HG02571 (cell line): ENCODE results near the gene FPR1.

Experiments
- ATAC-seq: cut with Tn5 transposase; IDR thresholded peaks from one replicate; pipeline ENCODE4 v1.9.1; 2021; ENCODE audit warnings: mild to moderate bottlenecking, moderate library complexity; ENCODE audit not compliant: unreplicated experiment

FPR1 gene

GRCh38 chr19:51751655-51752054, at the start of gene FPR1:
FPR1 (minus strand) TSS chr19:51751878; CDS start chr19:51746994, 4,884 bp downstream.
- no peak for ATAC-seq

DNA sequence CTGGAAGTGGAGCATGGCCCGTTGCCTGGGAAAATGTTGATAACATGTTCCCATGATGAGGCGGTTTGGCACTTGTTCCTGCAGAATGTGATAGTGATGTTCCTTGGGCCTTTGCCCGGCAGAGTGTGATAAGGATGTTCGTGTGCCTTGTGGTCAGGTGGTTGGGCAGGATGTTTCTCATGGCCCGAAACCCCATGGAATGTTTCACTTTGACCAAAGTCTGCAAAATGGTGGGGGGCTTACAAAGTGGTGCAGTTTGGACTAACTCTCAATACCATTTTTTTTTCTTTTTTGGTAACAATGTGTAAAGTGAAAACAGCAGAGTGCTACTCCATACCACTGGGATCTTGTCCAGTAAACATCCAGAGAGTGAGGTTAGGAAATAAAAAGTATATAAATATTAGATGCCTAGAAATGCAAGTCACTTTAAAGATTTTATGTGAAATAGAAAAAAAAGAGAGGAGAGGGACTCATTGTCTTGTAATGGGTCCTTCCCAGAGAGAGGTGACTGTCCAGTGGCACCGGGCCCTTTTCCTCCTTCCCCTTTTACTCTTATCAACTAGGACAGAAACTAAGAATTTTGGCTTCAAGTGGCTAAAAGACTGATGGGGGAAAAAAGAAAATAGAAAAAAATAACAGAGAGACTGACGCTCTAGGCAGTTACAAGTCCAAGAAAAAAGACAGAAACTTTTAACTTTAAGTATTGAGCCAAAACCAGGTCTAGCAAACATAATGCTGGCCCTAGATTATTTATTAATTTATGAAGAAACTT, 49.0 kb upstream of the FPR1 start:
- no peak for ATAC-seq

DNA sequence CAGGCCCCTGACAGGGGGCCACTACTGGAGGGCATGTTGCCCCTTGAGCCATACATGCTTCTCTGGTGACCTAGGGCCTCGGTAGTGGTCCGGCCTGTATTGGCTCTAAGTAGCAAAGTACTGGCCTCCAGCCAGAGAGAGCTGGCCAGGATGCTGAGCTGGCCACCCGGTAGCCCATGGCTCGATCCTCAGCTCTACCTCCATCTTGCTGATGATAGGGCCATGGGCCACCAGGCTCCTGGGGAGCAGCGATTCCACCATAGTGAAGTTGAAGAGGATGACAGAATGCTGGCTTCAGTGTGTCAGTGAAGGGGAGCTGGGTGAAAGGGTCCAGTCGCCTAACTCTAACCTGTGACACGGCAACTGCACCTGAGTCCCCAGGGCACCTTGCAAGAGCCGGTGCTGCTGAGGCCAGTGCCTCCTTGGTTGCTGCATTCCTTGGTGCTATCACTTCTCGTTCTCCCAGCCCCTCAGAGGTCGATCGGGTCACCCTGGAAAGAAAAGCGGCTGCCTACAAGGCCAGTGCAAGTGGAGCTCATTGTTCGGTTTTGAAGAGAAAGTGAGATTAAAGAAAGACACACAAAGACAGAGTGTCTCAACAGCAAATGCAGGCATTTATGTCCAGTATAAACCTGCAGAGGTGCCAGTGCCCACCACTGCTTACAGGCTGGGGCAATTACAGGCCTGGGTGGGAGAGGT, 48.2 kb upstream of the FPR1 start:
- no peak for ATAC-seq

DNA sequence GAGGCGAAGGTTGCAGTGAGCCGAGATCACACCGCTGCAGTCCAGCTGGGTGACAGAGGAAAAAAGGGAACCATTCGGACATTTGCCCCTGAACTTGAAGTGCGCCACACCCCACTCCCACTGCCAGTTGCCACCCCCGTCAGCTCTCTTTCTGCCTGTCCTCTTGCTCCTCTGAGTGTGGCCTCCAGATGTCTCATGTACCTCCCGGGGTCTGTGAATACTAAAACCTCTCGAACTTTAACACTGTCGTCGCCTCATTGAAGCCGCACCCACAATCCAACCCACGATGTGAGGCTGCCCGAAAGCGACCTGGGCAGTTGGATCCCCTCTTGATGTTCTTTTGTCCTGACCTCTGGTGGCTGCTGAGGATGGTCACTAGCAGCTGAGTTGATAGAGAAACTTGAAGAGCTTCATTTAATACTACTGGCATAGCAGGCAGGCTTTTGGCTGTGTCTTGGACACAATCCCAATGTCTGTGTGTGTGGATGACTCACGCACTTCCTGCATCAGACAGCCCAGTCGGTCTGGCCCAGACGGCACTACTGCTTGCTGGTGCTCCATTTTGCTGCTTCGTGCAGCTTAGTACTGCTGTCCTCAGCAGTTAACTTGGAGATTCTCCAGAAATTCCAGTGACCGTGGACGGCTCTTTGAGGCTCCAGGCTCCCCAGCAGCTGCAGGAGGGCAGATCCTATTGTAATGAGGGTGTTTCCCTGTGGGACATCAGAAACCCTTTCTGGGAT, 47.5 kb upstream of the FPR1 start:
- ATAC-seq = no peak

DNA sequence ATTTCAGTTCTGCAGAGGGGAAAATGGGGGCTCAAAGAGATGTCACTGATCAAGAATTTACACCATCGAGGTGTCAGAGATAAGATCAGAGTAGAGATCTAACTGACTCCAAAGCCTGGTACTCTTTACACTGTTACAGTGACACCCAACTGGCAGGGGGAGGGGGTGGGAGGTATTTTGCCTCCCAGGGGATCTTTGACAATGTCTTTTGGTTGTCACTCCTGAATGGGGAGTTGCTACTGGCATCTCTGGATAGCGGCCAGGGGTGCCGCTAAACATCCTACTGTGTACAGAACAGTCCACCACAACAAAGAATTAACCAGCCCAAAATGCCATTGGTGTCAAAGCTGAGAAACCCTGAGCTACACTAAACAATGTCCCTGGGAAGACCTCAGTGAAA, 46.4 kb upstream of the FPR1 start:
- no peak for ATAC-seq

GRCh38 chr19:51797480-51797879, 45.8 kb upstream of the FPR1 start:
- no peak for ATAC-seq

DNA sequence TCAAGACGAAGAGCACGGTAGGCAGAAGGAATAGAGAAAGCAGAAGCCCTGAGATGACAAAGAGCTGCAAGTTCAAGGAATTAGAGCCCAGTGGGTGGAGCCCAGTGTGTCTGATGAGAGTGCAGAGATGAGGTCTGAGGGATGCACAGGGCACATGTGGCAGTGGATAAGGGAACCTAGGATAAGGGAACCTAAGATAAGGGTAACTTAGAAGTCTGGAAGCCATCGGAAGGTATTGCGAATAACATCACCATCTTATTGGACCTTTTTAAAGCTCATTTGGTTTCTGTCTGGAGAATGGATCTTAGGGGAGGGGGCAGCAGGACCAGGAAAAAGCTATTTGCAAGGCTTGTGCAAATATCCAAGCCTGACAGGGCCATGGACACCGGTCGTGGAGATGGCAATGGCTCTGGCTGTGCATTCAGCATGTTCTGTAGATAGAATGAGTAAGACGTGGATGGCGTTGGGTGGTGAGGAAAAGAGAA, 44.6 kb upstream of the FPR1 start:
- no peak for ATAC-seq

DNA sequence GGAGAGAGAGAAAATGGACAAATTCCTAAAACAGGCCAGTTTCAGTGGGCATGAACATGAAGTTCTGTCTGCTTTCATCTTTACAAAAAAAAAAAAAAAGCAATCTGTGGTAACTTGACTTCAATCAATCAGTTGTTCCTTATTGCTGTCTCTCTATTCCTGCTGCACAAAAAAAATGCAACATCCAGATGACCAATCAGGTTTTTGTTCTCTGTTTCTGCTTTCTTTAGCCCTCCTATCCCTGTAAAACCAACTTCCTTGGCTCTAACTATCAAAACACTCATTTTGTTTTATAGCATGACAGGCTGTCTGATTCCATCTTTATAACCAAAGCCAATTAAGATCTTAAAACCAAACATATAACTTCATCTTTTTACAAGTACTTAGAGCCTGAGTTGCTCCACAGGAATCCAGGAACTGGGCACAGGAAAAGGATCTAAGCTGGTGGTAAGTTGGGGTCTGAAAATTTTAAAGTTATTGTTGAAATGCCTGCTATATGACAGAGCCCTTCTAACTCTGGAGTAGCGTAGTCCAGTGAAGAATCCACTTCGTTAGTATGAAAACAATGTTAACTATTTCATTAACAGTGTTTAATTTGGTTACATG, 43.3 kb upstream of the FPR1 start, which contains the start of gene FPR3:
Gene FPR3, plus strand, starts transcription at position 273 of the 606 bp plus-strand sequence. CDS start 28,592 bp downstream, outside the sequence.
- ATAC-seq = no peak

DNA sequence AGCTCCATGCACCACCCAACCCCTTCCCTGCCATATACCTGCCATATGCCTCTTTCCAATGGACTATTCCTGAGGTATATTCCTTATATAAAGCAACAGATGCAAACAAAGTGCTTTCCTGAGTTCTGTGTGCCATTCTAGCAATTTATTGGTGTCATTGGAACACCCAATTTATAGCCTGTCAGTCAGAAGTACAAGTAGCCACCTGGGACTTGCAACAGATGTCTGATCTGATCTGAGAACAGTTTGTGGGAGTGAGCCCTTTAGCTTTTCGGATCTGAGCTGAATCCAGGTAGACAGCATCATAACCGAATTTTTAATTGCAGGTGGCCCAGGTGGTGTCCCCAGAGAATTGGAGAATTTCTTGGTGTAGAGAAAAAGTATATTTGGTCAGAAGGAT, 42.3 kb upstream of the FPR1 start:
- no peak for ATAC-seq

DNA sequence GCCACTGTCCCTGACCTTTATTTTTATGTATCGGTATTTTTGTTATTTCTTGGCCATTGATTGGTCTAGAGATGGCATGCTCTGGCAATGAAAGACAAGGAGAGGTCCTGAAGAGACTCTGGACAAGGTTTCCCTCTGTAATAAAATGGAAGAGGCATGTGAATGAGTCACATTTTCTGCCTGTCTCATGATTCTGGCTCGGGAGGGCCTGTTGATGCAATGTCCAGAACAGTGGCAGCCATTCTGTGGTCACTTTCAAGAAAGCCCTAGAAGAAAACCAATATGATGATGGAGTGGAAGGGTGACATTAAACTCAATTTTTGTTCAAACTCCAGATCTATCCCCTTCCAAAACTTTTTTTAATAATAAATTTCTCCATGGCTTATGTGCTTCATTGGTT, 41.3 kb upstream of the FPR1 start:
- no peak for ATAC-seq

GRCh38 chr19:51789061-51789795, 37.5 kb upstream of the FPR1 start:
- ATAC-seq = no peak

DNA sequence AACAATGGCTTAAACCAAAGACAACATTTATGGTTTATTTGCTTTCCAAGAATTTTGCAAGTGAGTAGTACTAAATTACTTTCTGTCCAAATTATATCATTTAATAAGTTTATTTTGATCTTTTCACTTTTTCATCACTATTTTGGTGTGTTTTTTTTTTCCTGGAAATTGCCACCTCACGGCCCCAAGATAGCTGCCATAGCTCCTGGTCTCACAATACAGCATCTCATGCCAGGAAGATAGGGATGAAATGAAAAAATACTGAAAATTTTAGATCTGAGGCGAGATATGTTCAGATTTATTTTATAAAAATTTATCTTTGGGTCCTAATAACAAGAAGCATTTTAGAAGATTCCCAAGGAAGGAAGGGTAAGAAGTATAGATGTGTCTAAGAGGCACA, 36.4 kb upstream of the FPR1 start:
- no peak for ATAC-seq

GRCh38 chr19:51786646-51787494, 35.2 kb upstream of the FPR1 start:
- ATAC-seq = no peak

DNA sequence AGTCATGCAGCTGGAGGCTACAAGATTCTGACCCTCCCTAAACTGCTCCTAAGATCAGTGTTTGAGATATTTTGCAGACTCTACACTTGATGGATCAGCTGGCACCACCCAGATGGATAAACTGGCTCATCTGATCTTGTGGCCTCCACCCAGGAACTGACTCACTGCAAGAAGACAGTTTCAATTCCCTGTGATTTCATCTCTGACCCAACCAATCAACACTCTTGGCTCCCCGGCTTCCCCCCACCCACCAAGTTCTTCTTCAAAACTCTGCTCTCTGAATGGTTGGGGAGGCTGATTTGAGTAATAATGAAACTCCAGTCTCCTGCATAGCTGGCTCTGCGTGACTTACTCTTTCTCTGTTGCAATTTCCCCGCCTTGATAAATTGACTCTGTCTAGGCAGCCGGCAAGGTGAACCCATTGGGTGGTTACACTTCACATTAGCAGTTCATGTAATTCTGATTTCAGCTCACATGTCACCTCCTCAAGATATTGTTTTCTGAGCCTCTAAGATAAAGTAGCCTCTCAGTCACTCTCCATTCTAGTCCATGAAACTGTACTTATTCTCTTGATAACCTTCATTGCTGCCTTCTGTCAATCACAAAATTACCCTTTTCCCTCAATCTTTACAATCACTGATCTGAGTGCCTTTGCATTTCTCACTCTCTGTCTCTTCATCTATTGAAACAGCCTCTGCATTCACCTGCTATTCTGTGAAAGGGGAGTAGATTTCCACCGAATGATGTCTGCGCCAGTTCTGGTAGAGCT, 33.4 kb upstream of the FPR1 start:
- no peak for ATAC-seq

DNA sequence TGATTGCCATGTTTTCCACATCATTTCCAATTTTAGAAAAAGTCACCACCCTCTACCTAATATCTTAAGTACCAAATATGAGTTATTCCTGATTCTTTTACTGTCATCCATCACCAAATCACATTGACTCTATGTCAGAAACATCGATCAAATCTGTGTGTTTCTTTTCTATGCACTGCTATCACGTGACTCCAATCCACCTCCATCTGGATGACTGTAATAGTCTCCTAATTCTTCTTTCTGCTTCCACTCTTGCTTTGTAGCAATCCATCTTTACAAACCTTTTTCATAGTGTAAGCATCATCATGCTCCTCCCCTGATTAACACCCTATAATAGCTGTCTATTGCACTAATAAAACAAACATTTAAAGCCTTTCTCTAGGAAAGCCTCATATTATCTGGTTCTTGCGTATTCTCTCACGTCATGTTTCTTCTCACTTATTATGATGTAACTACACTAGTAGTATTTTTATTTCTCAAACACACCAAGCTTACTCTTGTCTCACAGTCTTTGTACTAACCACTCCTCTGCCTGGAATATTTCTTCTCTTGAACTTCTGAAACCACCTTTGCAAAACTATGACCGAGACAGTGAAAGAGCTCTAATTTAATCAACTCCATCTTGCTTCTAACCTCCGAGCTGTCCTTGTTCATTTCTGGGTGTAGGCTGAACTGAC, 32.6 kb upstream of the FPR1 start:
- ATAC-seq = no peak

DNA sequence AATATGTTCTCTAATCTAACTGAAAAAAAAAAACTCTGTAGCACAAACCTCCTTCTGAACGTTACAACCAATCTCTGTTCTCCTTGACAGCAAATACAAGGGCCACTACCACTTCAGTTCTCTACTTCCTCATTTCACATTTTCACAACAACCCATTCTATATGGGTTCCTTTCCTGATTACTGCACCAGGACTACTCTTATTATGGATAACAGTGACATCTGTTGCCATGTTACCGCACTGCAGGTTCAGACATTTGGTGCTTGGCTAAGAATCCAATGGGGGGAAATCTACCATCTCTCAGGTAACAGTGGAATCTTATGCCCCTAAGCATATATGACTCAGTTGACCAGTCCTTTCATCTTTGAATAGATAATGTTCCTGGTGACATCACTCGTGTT, 31.7 kb upstream of the FPR1 start:
- no peak for ATAC-seq

GRCh38 chr19:51781999-51782398, 30.3 kb upstream of the FPR1 start:
- ATAC-seq = no peak

DNA sequence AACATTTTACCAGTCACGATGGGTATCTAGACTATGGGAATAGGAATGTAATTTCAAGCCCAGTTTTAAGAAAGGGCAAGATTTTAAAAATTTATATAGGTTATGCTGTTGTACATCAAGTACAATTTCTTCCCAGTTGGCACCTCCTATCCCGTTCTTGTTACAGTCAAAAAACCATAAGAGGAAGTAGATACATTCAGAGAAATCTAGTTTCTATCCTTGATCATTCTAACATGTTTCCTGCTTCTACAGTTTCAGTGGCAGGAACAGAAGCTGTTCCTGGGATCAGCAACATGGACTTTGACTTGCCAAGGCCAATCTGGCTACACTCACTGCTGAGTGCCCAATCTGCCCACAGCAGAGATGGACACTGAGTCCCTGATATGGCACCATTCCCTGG, 28.6 kb upstream of the FPR1 start:
- no peak for ATAC-seq
